GM12878 (cell line): ENCODE data around the gene TRIM46. TPM values are rescaled to one million over a fixed set of nuclear protein-coding genes. Genes with fewer than 3 reads are reported as not detected.

Experiments used
- ATAC-seq: fragments of 200-7000 bp; cut with Tn5 transposase; 3 replicates; pipeline ENCODE4 v1.9.1; 2020; ENCODE audit warnings: mild to moderate bottlenecking, moderate library complexity
- BruUV-seq: library from RNA; stranded (reverse); fragments of 400-500 nt; replicated peaks from 2 replicates; lab custom pipeline; 2021; lab: Mats Ljungman, UMichigan
- CTCF ChIA-PET: fragments of 300-600 bp; sonication (Branson Sonifier 250); formaldehyde crosslinking; extraction: SDS; loops from one replicate; lab custom pipeline; 2021; ENCODE audit warnings: inconsistent platforms; lab: Yijun Ruan, JAX
- POLR2A ChIA-PET: fragments of 350-600 bp; formaldehyde crosslinking; extraction: SDS; loops from one replicate; lab custom pipeline; 2021; ENCODE audit warnings: inconsistent platforms; lab: Charles Lee
- RAD21 ChIA-PET: fragments of 300-600 bp; sonication (Branson Sonifier 250); formaldehyde crosslinking; loops from one replicate; lab custom pipeline; 2023; ENCODE audit warnings: antibody characterized with exemption; ENCODE audit not compliant: unreplicated experiment; lab: Charles Lee
- SMC1A ChIA-PET: fragments of 300-600 bp; sonication (Branson Sonifier 250); formaldehyde crosslinking; loops from one replicate; lab custom pipeline; 2023; ENCODE audit not compliant: unreplicated experiment, uncharacterized antibody; lab: Charles Lee
- DNase-seq: peaks from one replicate; pipeline ENCODE4 v3.0.0-alpha.2; 2011; ENCODE audit warnings: low read depth, low spot score
- FAIRE-seq: peaks from 3 replicates; lab custom pipeline; 2011; peaks lifted over from hg19 to GRCh38; lab: Jason Lieb, UNC
- H2AFZ ChIP-seq: 2 replicates; pipeline ENCODE4 v1.6.0; 2011; ENCODE audit warnings: low read depth, low read length, control low read depth; ENCODE audit not compliant: control insufficient read depth
- H3K27ac ChIP-seq: 2 replicates; pipeline ENCODE4 v1.5.1; 2011; ENCODE audit warnings: control low read depth; ENCODE audit not compliant: control insufficient read depth, insufficient read depth
- H3K27me3 ChIP-seq, 2 experiments: replicated peaks in 1 of 2; 2 replicates each; pipeline versions ENCODE4 v1.6.0 to v1.6.1; 2011; ENCODE audit warnings: low read length in 1 of 2; ENCODE audit not compliant: control insufficient read depth in 2 of 2, insufficient read depth in 2 of 2
- H3K36me3 ChIP-seq, 2 experiments: 2 replicates each; pipeline ENCODE4 v1.5.1; 2011; ENCODE audit warnings: low read length in 1 of 2; ENCODE audit not compliant: control insufficient read depth in 2 of 2, insufficient read depth in 2 of 2
- H3K4me1 ChIP-seq: 2 replicates; pipeline ENCODE4 v1.6.1; 2011; ENCODE audit warnings: mild to moderate bottlenecking, low read length, moderate library complexity, mixed read lengths; ENCODE audit not compliant: control insufficient read depth, insufficient read depth
- H3K4me2 ChIP-seq: 2 replicates; pipeline ENCODE4 v1.6.0; 2011; ENCODE audit warnings: control low read depth; ENCODE audit not compliant: control insufficient read depth, insufficient read depth
- H3K4me3 ChIP-seq: fragments of 200-600 bp; sonication (generic); 2 replicates; pipeline ENCODE4 v1.5.1; 2016
- H3K79me2 ChIP-seq: 2 replicates; pipeline ENCODE4 v1.6.0; 2011; ENCODE audit warnings: low read length; ENCODE audit not compliant: control insufficient read depth, insufficient read depth
- H3K9ac ChIP-seq: 2 replicates; pipeline ENCODE4 v1.8.0; 2011; ENCODE audit warnings: low read length, control low read depth, mixed read lengths; ENCODE audit not compliant: control insufficient read depth, insufficient read depth
- H3K9me3 ChIP-seq: replicated peaks from 3 replicates; pipeline ENCODE4 v1.5.1; 2011; ENCODE audit warnings: mild to moderate bottlenecking, low read length; ENCODE audit not compliant: control insufficient read depth, insufficient read depth
- H4K20me1 ChIP-seq: 2 replicates; pipeline ENCODE4 v1.6.0; 2011; ENCODE audit not compliant: control insufficient read depth, insufficient read depth
- BCL11A ChIP-seq: IDR thresholded peaks from 2 replicates; pipeline ENCODE4 v1.6.1; 2011; ENCODE audit warnings: low read depth, low read length
- BMI1 ChIP-seq: fragments of 450-650 bp; IDR thresholded peaks from 2 replicates; pipeline ENCODE4 v1.6.1; 2016; ENCODE audit warnings: mild to moderate bottlenecking, moderate library complexity, borderline replicate concordance
- CEBPZ ChIP-seq: fragments of 150-350 bp; IDR thresholded peaks from 2 replicates; pipeline ENCODE4 v1.6.1; 2016; ENCODE audit warnings: low read depth, low read length
- DPF2 ChIP-seq: fragments of 450-650 bp; IDR thresholded peaks from 2 replicates; pipeline ENCODE4 v1.6.1; 2017; ENCODE audit warnings: mild to moderate bottlenecking
- FOXM1 ChIP-seq: IDR thresholded peaks from 2 replicates; pipeline ENCODE4 v1.6.1; 2012; ENCODE audit warnings: low read depth, mild to moderate bottlenecking, inconsistent platforms, low read length, moderate library complexity
- IKZF2 ChIP-seq, 2 experiments: fragments of 450-650 bp; IDR thresholded peaks; 2 replicates each; pipeline ENCODE4 v1.6.1; 2017; ENCODE audit warnings: mild to moderate bottlenecking in 2 of 2, moderate library complexity in 2 of 2
- IRF3 ChIP-seq: fragments of 450-650 bp; IDR thresholded peaks from 2 replicates; pipeline ENCODE4 v1.6.1; 2014; ENCODE audit warnings: mild to moderate bottlenecking
- KDM1A ChIP-seq: fragments of 200-600 bp; sonication (generic); IDR thresholded peaks from 2 replicates; pipeline ENCODE4 v1.6.1; 2016; ENCODE audit warnings: borderline replicate concordance
- MYB ChIP-seq: fragments of 150-350 bp; IDR thresholded peaks from 2 replicates; pipeline ENCODE4 v1.6.1; 2014; ENCODE audit warnings: mild to moderate bottlenecking, low read depth, low read length, borderline replicate concordance
- NR2F1 ChIP-seq: fragments of 450-650 bp; conservative IDR thresholded peaks from 2 replicates; pipeline ENCODE4 v1.6.1; 2017; ENCODE audit warnings: mild to moderate bottlenecking
- SRF ChIP-seq, 2 experiments: IDR thresholded peaks; 2 replicates each; pipeline ENCODE4 v1.6.1; 2011; ENCODE audit warnings: low read depth in 2 of 2, low read length in 2 of 2, mild to moderate bottlenecking in 1 of 2, moderate library complexity in 1 of 2
- ZSCAN29 ChIP-seq: fragments of 450-650 bp; IDR thresholded peaks from 2 replicates; pipeline ENCODE4 v1.6.1; 2017; ENCODE audit warnings: mild to moderate bottlenecking, moderate library complexity
- WGBS: methylation state at CpG from one replicate; pipeline ENCODE4 v1.1.6; 2016; ENCODE audit warnings: low lambda C conversion rate; ENCODE audit not compliant: insufficient replicate concordance, insufficient coverage; ENCODE audit errors: missing lambda C conversion rate; 5-methylcytosine and 5-hydroxymethylcytosine counted together
- in situ Hi-C: fragments of 300-500 bp; cut with MboI; formaldehyde crosslinking; loops from 9 replicates; pipeline ENCODE4 v1.14.3; 2018; ENCODE audit warnings: mixed read lengths
- intact Hi-C: fragments of 100-400 bp; cut with micrococcal nuclease; formaldehyde crosslinking; loops from one replicate; pipeline ENCODE4 v1.14.2; 2022; ENCODE audit not compliant: unreplicated experiment
- polyA plus RNA-seq, 11 experiments: library from polyadenylated mRNA; depleted of rRNA in 4 of 11; unstranded in 6 of 11; stranded (reverse) in 5 of 11; fragments of >200 nt; fragmentation: Nextera tagmentation in 4 of 11; fragmentation: Illumina TruSeq in 1 of 11; extraction: Ambion mirVana in 4 of 11; extraction: Trizol in 1 of 11; gene quantifications; 1 replicate in 1 of 11; 2 replicates in 10 of 11; pipeline versions ENCODE4 v1.2.1 to v1.2.3, GENCODE V29; 2011 to 2016; ENCODE audit warnings: inconsistent platforms in 2 of 11, missing spikeins in 2 of 11, low read depth in 1 of 11
- total RNA-seq, 4 experiments: library from RNA; depleted of rRNA in 3 of 4; stranded (reverse); fragments of >200 nt in 3 of 4; fragmentation: Illumina TruSeq in 1 of 4; extraction: Trizol in 1 of 4; gene quantifications; 2 replicates each; pipeline versions ENCODE4 v1.2.1 to v1.2.3, GENCODE V29; 2013 to 2021

Gene TRIM46
- total and polyA plus RNA-seq, 10 of the 15 experiments (the other 5 are each of a cell fraction or from before 2014, with no cell fraction given), result 0.08 to 3.1 (median 0.97) TPM

GRCh38 chr1:155183775-155184221, 10.1 kb downstream of the TRIM46 start:
- ChIA-PET SMC1A (no interaction called here), POLR2A (interaction anchor here (0.5 to 2.8 kb wide), 2 partner anchors 10 to 48 kb away, joined by 3 to 23 read pairs; no protein-coding TSS in a partner anchor), CTCF (interaction anchor here (0.6 to 2.9 kb wide), 3 partner anchors 10 to 754 kb away, joined by 3 to 63 read pairs (median 41); partner anchors contain the start of genes KRTCAP2 and TRIM46), RAD21 (interaction anchor here (1.9 kb wide), 1 partner anchor 23 kb away, joined by 6 read pairs; no protein-coding TSS in a partner anchor)
- DNase-seq (no peak), ATAC-seq (no peak), FAIRE-seq (no peak)
- Histone ChIP-seq H3K4me1 (peaks cover 21% of the 10 kb centered on the region), H3K4me2 (no peak overlapping the region), H4K20me1 (no peaks in the 10 kb centered on the region), H3K9ac (no peak overlapping the region), H3K9me3 (no peaks in the 10 kb centered on the region), H2AFZ (no peak overlapping the region), H3K79me2 (no peaks in the 10 kb centered on the region), H3K27ac (no peak overlapping the region), H3K4me3 (no peak overlapping the region), H3K36me3 (no peaks in the 10 kb centered on the region), H3K27me3 (no peaks in the 10 kb centered on the region)
- 80% methylated on average over 20 of the region's 20 CpGs for WGBS
- no TSS peak for BruUV-seq
- in situ Hi-C loops, result no loop called here
- TF ChIP-seq ZSCAN29 (no peak), NR2F1 (no peak), IRF3 (no peak), DPF2 (no peak), BCL11A (no peak), IKZF2 (IDR thresholded peaks at IDR 0.05) (no peak), BMI1 (no peak), CEBPZ (no peak), KDM1A (no peak), FOXM1 (no peak), SRF (IDR thresholded peaks at IDR 0.05; ENCODE audit: low read depth in 2 of 2, low read length in 2 of 2) (no peak), MYB (no peak)
- intact Hi-C loops, result no loop called here
